ENCODE data around the gene LONRF3. TPM values are rescaled to one million over a fixed set of nuclear protein-coding genes. Genes with fewer than 3 reads are reported as not detected.
"Not testable (repeated sequence)": the region's sequence is repeated elsewhere in the genome, so short reads cannot be mapped to it uniquely, and the experiment has no call there.

LONRF3 gene
- total RNA-seq, 6 donors from 2014 or later, result 24.6 to 66.0 (median 40.8) TPM

GRCh38 chrX:119015407-119016237 is 41.2 kb downstream of the LONRF3 start:
- H3K4me3 ChIP-seq, result no peak overlapping the region
- H3K27me3 ChIP-seq, result no peaks in the 10 kb centered on the region
- peaks cover 0 to 2% (median 0%) of the 10 kb centered on the region in 4 donors for H3K4me1 ChIP-seq
- ATAC-seq (ENCODE audit: low FRiP score in 2 of 2) (peak; percentile 61 to 84), DNase-seq (peak in 1 of 2 donors; percentile 58)
- peaks cover 0 to 37% (median 5%) of the 10 kb centered on the region in 4 donors for H3K36me3 ChIP-seq
- TF ChIP-seq POLR2AphosphoS5 (IDR thresholded peaks at IDR 0.05) (peak; percentile 11 to 82), CTCF (IDR thresholded peaks at IDR 0.05) (no peak), EP300 (IDR thresholded peaks at IDR 0.05) (peak in 1 of 4 donors; percentile 63), POLR2A (IDR thresholded peaks at IDR 0.05) (no peak)
- 39 to 43% methylated on average over 7 of the region's 7 CpGs for WGBS, 2 donors
- H3K9me3 ChIP-seq, result no peaks in the 10 kb centered on the region
- no peak overlapping the region for H3K27ac ChIP-seq

- 59 to 71% methylated on average over 1 of the region's 1 CpG for WGBS, 2 donors
- Histone ChIP-seq H3K27me3 (no peaks in the 10 kb centered on the region), H3K4me3 (no peak overlapping the region), H3K9me3 (no peaks in the 10 kb centered on the region), H3K4me1 (peaks cover 0 to 2% (median 0%) of the 10 kb centered on the region in 4 donors), H3K27ac (no peak overlapping the region), H3K36me3 (peaks cover 0 to 29% (median 5%) of the 10 kb centered on the region in 4 donors)
- ATAC-seq (ENCODE audit: low FRiP score in 2 of 2) (no peak), DNase-seq (no peak)
- TF ChIP-seq POLR2A (IDR thresholded peaks at IDR 0.05) (no peak), EP300 (IDR thresholded peaks at IDR 0.05) (no peak), CTCF (IDR thresholded peaks at IDR 0.05) (no peak), POLR2AphosphoS5 (IDR thresholded peaks at IDR 0.05) (no peak)
Measured at GRCh38 chrX:119017077-119017476, 42.7 kb downstream of the LONRF3 start.

GRCh38 chrX:119025900-119026299 is 51.5 kb downstream of the LONRF3 start:
- Histone ChIP-seq H3K4me3 (no peak overlapping the region), H3K9me3 (no peaks in the 10 kb centered on the region), H3K27ac (no peak overlapping the region), H3K4me1 (no peaks in the 10 kb centered on the region), H3K27me3 (no peaks in the 10 kb centered on the region), H3K36me3 (no peaks in the 10 kb centered on the region)
- DNase-seq (no peak), ATAC-seq (ENCODE audit: low FRiP score in 2 of 2) (no peak)
- whole genome bisulfite sequencing, 2 donors, result 92 to 97% methylated on average over 5 of the region's 5 CpGs
- TF ChIP-seq CTCF (IDR thresholded peaks at IDR 0.05) (no peak), EP300 (IDR thresholded peaks at IDR 0.05) (no peak), POLR2A (IDR thresholded peaks at IDR 0.05) (no peak), POLR2AphosphoS5 (IDR thresholded peaks at IDR 0.05) (no peak)

- not testable (repeated sequence) for H3K36me3 ChIP-seq; H3K27ac ChIP-seq; H3K4me3 ChIP-seq; ATAC-seq (ENCODE audit: low FRiP score in 2 of 2); H3K4me1 ChIP-seq; H3K9me3 ChIP-seq; H3K27me3 ChIP-seq; DNase-seq
- WGBS, 2 donors, result 94 to 97% methylated on average over 2 of the region's 2 CpGs
Measured at GRCh38 chrX:119026344-119026743, 51.9 kb downstream of the LONRF3 start.

GRCh38 chrX:119027960-119028732 is 53.7 kb downstream of the LONRF3 start:
- H3K27ac ChIP-seq; H3K27me3 ChIP-seq; ATAC-seq (ENCODE audit: low FRiP score in 2 of 2); H3K36me3 ChIP-seq; H3K4me3 ChIP-seq; H3K9me3 ChIP-seq; H3K4me1 ChIP-seq: not testable (repeated sequence)
- WGBS, 2 donors, result 87 to 92% methylated on average over 18 to 28 of the region's 28 CpGs
- peak in 1 of 2 donors; percentile 66 for DNase-seq
